ENCODE measurements around the gene ADA.

GRCh38 chr20:44686934-44687333 is 35.4 kb upstream of the ADA start:
- TF ChIP-seq CTCF (conservative IDR thresholded peaks at IDR 0.05) (no peak), EZH2 (IDR thresholded peaks at IDR 0.05; ENCODE audit: low read depth) (no peak)

Measured in PC-9 (cell line).